Transverse colon (tissue), 3 donors: ENCODE measurements around the gene MARCHF9.

ENCODE experiments used
- CTCF ChIP-seq, 5 experiments: fragments of 200-600 bp in 3 of 5; fragments of 450-650 bp in 2 of 5; sonication (generic) in 3 of 5; IDR thresholded peaks; 1 replicate in 2 of 5; 2 replicates in 3 of 5; pipeline ENCODE4 v1.5.1; 2016 to 2017; ENCODE audit warnings: antibody characterized with exemption in 5 of 5, inconsistent platforms in 3 of 5, mild to moderate bottlenecking in 2 of 5, moderate library complexity in 1 of 5
- POLR2A ChIP-seq: fragments of 450-650 bp; IDR thresholded peaks from one replicate; pipeline ENCODE4 v1.6.1; 2016; ENCODE audit warnings: antibody characterized with exemption, mild to moderate bottlenecking, moderate library complexity

GRCh38 chr12:57769594-57769993, 14.7 kb downstream of the MARCHF9 start:
- no peak for TF ChIP-seq CTCF (IDR thresholded peaks at IDR 0.05)
- no peak for TF ChIP-seq POLR2A
